Right lobe of liver (tissue), 6 donors: Measurements from ENCODE around the gene CCDC24. TPM values are rescaled to one million over a fixed set of nuclear protein-coding genes. Genes with fewer than 3 reads are reported as not detected.

Experiments used
- ATAC-seq, 4 donors: fragments of 200-7000 bp; cut with Tn5 transposase; one replicate each; pipeline ENCODE4 v1.9.1; 2020; ENCODE audit warnings: mild to moderate bottlenecking in 4 of 4, moderate library complexity in 4 of 4
- DNase-seq, 3 donors: peaks; one replicate each; pipeline ENCODE4 v3.0.0-alpha.2; 2020
- H3K27ac ChIP-seq, 3 donors: fragments of 200-600 bp; one replicate each; pipeline ENCODE4 v1.8.0; 2022
- H3K27me3 ChIP-seq, 2 donors: fragments of 200-600 bp; one replicate each; pipeline ENCODE4 v1.8.0; 2022
- H3K36me3 ChIP-seq, 4 donors: fragments of 200-600 bp; sonication (generic) in 1 of 4; one replicate each; pipeline versions ENCODE4 v1.5.1 to v1.8.0; 2017 to 2022; ENCODE audit warnings: control low read depth in 1 of 4
- H3K4me1 ChIP-seq, 4 donors: fragments of 200-600 bp; sonication (generic) in 1 of 4; one replicate each; pipeline versions ENCODE4 v1.5.1 to v1.8.0; 2017 to 2022; ENCODE audit warnings: control low read depth in 1 of 4
- H3K4me3 ChIP-seq, 3 donors: fragments of 200-600 bp; one replicate each; pipeline ENCODE4 v1.8.0; 2022
- H3K9me3 ChIP-seq, 4 donors: fragments of 200-600 bp; sonication (generic) in 1 of 4; one replicate each; pipeline versions ENCODE4 v1.5.1 to v1.8.0; 2017 to 2022; ENCODE audit warnings: control low read depth in 1 of 4
- POLR2A ChIP-seq: fragments of 450-650 bp; IDR thresholded peaks from one replicate; pipeline ENCODE4 v1.6.1; 2017; ENCODE audit warnings: antibody characterized with exemption, mild to moderate bottlenecking
- WGBS: methylation state at CpG from one replicate; pipeline ENCODE4 v1.1.6; 2018; ENCODE audit warnings: low coverage, low lambda C conversion rate; ENCODE audit not compliant: insufficient coverage; ENCODE audit errors: missing lambda C conversion rate; 5-methylcytosine and 5-hydroxymethylcytosine counted together
- intact Hi-C, 2 donors: fragments of 100-400 bp; cut with DNase I; formaldehyde crosslinking; loops; one replicate each; pipeline versions ENCODE4 v1.11.2 to v1.14.1; 2022
- long read RNA-seq: library from polyadenylated mRNA; unstranded; transcript quantifications from one replicate; pipeline ENCODE4 v2.0.0, GENCODE V29; 2019
- total RNA-seq, 6 experiments: library from RNA; depleted of rRNA in 2 of 6; stranded (reverse); fragments of >200 nt in 2 of 6; fragmentation: NEBNext Ultra II Directional in 3 of 6; extraction: Animal tissue kit (Norgen Biotek cat#: 25700) in 3 of 6; gene quantifications; one replicate each; pipeline versions ENCODE4 v1.1.0 to v1.2.4, GENCODE V29; 2016 to 2023
- TF ChIP-seq, protein P1 (sequence below), 4 donors: fragments of 200-600 bp in 3 of 4; fragments of 450-650 bp in 1 of 4; IDR thresholded peaks; one replicate each; pipeline versions ENCODE4 v1.5.1 to v1.8.0; 2016 to 2022; ENCODE audit warnings: antibody characterized with exemption in 4 of 4, mild to moderate bottlenecking in 2 of 4
- donor health status: DM: no; HTN: yes; CAD: no.
- donor health status: DM: no; HTN: no; CAD: no.
- donor health status: DM: no; HTN: no; CAD: no.
- donor health status: DM: no; HTN: yes; CAD: no.
- donor health status: DM: no; HTN: yes; CAD: no.

CCDC24 gene
- 1 to 10 TPM; 2.2 to 8.4 (median 3.5) TPM for total RNA-seq
- long read RNA-seq, partial matches to known transcripts, result 1 of 1 reads
- long read RNA-seq, other reads (novel, unspliced or antisense), result 0 of 1 reads

DNA sequence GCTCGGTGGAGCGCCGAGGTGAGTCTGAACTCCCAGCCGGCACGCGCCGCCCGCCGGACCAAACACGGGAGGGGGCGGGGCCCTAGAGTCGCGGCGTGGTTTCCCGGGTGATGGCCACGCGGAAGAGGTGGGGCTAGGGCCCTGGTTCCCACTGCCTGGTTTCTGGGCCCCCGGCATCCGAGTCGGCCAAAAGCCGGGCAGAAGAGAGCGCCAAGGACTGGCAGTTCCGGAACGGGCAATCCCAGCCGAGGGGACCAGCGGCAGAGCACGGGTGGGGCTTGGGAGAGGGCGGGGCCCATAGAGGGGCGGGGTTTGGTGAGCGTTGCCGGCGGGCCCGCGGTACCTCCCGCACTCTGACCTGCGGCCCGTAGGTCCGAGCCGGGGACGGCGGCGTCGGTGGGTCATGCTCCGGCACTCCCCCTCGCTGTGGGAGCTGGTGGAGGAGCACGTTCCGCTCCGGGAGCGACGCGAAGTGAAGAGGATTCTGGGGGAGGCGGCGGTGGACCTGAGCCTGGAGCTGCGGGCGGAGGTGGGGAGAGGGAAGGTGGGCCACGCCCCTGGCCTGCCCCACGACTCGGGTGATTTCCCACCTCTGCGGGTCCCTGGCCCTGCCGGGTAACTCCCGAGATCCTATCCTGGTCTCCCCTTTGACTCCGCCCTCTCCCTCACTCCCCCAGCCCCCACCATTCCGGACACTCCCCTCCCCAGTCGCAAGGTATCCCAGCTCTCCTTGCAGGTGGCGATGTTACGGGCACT is at the start of gene CCDC24:
CCDC24 (plus strand) TSS at position 124 of the 756 bp plus-strand sequence; CDS start at position 404, 280 bp downstream.
- 3% methylated on average over 5 of the region's 66 CpGs for WGBS
- TF ChIP-seq, protein P1, sequence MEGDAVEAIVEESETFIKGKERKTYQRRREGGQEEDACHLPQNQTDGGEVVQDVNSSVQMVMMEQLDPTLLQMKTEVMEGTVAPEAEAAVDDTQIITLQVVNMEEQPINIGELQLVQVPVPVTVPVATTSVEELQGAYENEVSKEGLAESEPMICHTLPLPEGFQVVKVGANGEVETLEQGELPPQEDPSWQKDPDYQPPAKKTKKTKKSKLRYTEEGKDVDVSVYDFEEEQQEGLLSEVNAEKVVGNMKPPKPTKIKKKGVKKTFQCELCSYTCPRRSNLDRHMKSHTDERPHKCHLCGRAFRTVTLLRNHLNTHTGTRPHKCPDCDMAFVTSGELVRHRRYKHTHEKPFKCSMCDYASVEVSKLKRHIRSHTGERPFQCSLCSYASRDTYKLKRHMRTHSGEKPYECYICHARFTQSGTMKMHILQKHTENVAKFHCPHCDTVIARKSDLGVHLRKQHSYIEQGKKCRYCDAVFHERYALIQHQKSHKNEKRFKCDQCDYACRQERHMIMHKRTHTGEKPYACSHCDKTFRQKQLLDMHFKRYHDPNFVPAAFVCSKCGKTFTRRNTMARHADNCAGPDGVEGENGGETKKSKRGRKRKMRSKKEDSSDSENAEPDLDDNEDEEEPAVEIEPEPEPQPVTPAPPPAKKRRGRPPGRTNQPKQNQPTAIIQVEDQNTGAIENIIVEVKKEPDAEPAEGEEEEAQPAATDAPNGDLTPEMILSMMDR (IDR thresholded peaks at IDR 0.05), result no peak
- TF ChIP-seq POLR2A, result peak; percentile 25
- peak within 1 kb of the TSS; percentile 54 to 68 (median 66) for H3K27ac ChIP-seq
- intact Hi-C loops, result no loop called here
- peak within 1 kb of the TSS; percentile 54 to 75 (median 61) for H3K4me3 ChIP-seq
- no peaks in the 10 kb centered on the region for H3K9me3 ChIP-seq
- peak; percentile 90 to 93 (median 93) for DNase-seq
- H3K36me3 ChIP-seq, result no peaks in the 10 kb centered on the region
- H3K27me3 ChIP-seq, result no peaks in the 10 kb centered on the region
- peak; percentile 85 to 93 (median 90) for ATAC-seq
- H3K4me1 ChIP-seq, result peaks cover 0 to 19% (median 1%) of the 10 kb centered on the region in 4 donors

- H3K9me3 ChIP-seq, result no peaks in the 10 kb centered on the region
- no peaks in the 10 kb centered on the region for H3K36me3 ChIP-seq
- ATAC-seq, result no peak
- TF ChIP-seq, protein P1 (IDR thresholded peaks at IDR 0.05), result no peak
- TF ChIP-seq POLR2A, result no peak
- H3K4me3 ChIP-seq, result no peak overlapping the region
- 83% methylated on average over 3 of the region's 3 CpGs for WGBS
- peaks cover 0 to 10% (median under 1%) of the 10 kb centered on the region in 4 donors for H3K4me1 ChIP-seq
- H3K27ac ChIP-seq, result no peak overlapping the region
- H3K27me3 ChIP-seq, result no peaks in the 10 kb centered on the region
- intact Hi-C loops, result no loop called here
- no peak for DNase-seq
Measured at GRCh38 chr1:43942411-43942810, 49.0 kb upstream of the CCDC24 start.

DNA sequence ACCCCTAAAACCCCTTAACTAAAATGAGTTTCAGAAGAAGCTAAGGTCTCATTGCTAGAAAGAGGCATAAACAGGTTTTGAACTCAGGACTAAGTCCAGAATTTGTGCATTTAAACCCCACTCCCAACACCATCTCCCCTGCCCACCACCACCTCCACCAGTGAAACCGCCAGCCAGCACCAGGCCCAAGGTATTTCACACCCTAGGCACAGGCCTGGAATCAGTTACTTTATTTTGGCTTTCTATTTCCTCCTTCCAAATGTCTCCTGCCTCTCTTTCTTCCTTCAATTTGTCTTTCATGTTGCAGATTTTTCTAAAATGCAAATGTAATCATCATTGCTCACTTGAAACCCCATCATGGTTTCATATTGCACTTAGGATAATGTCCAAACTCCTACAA is 46.5 kb upstream of the CCDC24 start:
- TF ChIP-seq, protein P1 (IDR thresholded peaks at IDR 0.05), result no peak
- TF ChIP-seq POLR2A, result no peak
- Histone ChIP-seq H3K27me3 (no peaks in the 10 kb centered on the region), H3K27ac (no peak overlapping the region), H3K36me3 (peaks cover 0 to 1% (median 0%) of the 10 kb centered on the region in 4 donors), H3K4me3 (no peak overlapping the region), H3K4me1 (peaks cover 0 to 17% (median 9%) of the 10 kb centered on the region in 4 donors), H3K9me3 (no peaks in the 10 kb centered on the region)
- WGBS, result 100% methylated on average over 1 of the region's 1 CpG
- intact Hi-C loops, result no loop called here
- DNase-seq (no peak), ATAC-seq (no peak)

- peaks cover 0 to 5% (median 0%) of the 10 kb centered on the region in 4 donors for H3K36me3 ChIP-seq
- no peak for TF ChIP-seq POLR2A
- TF ChIP-seq, protein P1 (IDR thresholded peaks at IDR 0.05), result no peak
- no peaks in the 10 kb centered on the region for H3K27me3 ChIP-seq
- H3K4me3 ChIP-seq, result peak overlapping the region; percentile 44 to 88 (median 79)
- H3K27ac ChIP-seq, result peak overlapping the region; percentile 95 to 98 (median 96)
- DNase-seq (no peak), ATAC-seq (no peak)
- H3K9me3 ChIP-seq, result no peaks in the 10 kb centered on the region
- intact Hi-C loops, result no loop called here
- peaks cover 0 to 17% (median 9%) of the 10 kb centered on the region in 4 donors for H3K4me1 ChIP-seq
- 0% methylated on average over 3 of the region's 3 CpGs for WGBS
Measured at GRCh38 chr1:43945674-43946235, 45.6 kb upstream of the CCDC24 start.
